DND-41 (cell line): ENCODE results near the gene TMCO4.
"Not testable (repeated sequence)": the region's sequence is repeated elsewhere in the genome, so short reads cannot be mapped to it uniquely, and the experiment has no call there.

Experiments
- ATAC-seq: fragments of 200-7000 bp; cut with Tn5 transposase; 3 replicates; pipeline ENCODE4 v1.9.1; 2021; ENCODE audit warnings: low read depth; ENCODE audit not compliant: insufficient read depth
- DNase-seq: peaks from one replicate; pipeline ENCODE4 v3.0.0-alpha.2; 2020
- H2AFZ ChIP-seq: 2 replicates; pipeline ENCODE4 v1.6.0; 2012; ENCODE audit warnings: low read depth, low read length
- H3K27ac ChIP-seq: 2 replicates; pipeline ENCODE4 v1.5.1; 2012; ENCODE audit warnings: low read length, inconsistent platforms
- H3K27me3 ChIP-seq: fragments of 200-600 bp; sonication (generic); 2 replicates; pipeline ENCODE4 v1.6.0; 2012; ENCODE audit warnings: low read length, mild to moderate bottlenecking, inconsistent platforms; ENCODE audit not compliant: insufficient read depth, poor library complexity
- H3K36me3 ChIP-seq: 2 replicates; pipeline ENCODE4 v1.5.1; 2012; ENCODE audit warnings: low read length, inconsistent platforms; ENCODE audit not compliant: insufficient read depth
- H3K4me1 ChIP-seq: 2 replicates; pipeline ENCODE4 v1.5.1; 2012; ENCODE audit warnings: mild to moderate bottlenecking, low read length; ENCODE audit not compliant: insufficient read depth
- H3K4me2 ChIP-seq: 2 replicates; pipeline ENCODE4 v1.6.0; 2012; ENCODE audit warnings: mild to moderate bottlenecking, moderate library complexity, low read length, inconsistent platforms; ENCODE audit not compliant: insufficient read depth
- H3K4me3 ChIP-seq, 2 experiments: fragments of 200-600 bp in 1 of 2; shearing (Covaris generic) in 1 of 2; 2 replicates each; pipeline ENCODE4 v1.5.1; 2012 to 2016; ENCODE audit warnings: inconsistent platforms in 2 of 2, low read length in 2 of 2, mild to moderate bottlenecking in 2 of 2, low read depth in 1 of 2, moderate library complexity in 1 of 2
- H3K79me2 ChIP-seq: 2 replicates; pipeline ENCODE4 v1.6.0; 2012; ENCODE audit warnings: low read length, inconsistent platforms; ENCODE audit not compliant: insufficient read depth
- H3K9ac ChIP-seq: 2 replicates; pipeline ENCODE4 v1.6.0; 2012; ENCODE audit warnings: low read depth, mild to moderate bottlenecking, inconsistent platforms, low read length, moderate library complexity
- H3K9me3 ChIP-seq: 2 replicates; pipeline ENCODE4 v1.5.1; 2012; ENCODE audit warnings: low read length, moderate library complexity, mild to moderate bottlenecking, inconsistent platforms; ENCODE audit not compliant: insufficient read depth, severe bottlenecking
- H4K20me1 ChIP-seq: 2 replicates; pipeline ENCODE4 v1.6.0; 2012; ENCODE audit warnings: low read length; ENCODE audit not compliant: insufficient read depth
- CTCF ChIP-seq: IDR thresholded peaks from 2 replicates; pipeline ENCODE4 v1.5.1; 2012; ENCODE audit warnings: borderline replicate concordance, low read length, moderate library complexity, mild to moderate bottlenecking; ENCODE audit not compliant: poor library complexity, severe bottlenecking; ENCODE audit errors: extremely low read depth
- EZH2 ChIP-seq: IDR thresholded peaks from 3 replicates; pipeline ENCODE4 v1.6.1; 2012; ENCODE audit warnings: borderline replicate concordance, low read depth, mild to moderate bottlenecking, moderate library complexity, low read length, inconsistent platforms; ENCODE audit not compliant: severe bottlenecking

TMCO4 gene

GRCh38 chr1:19799230-19800075 lies at the start of gene TMCO4:
Gene TMCO4, minus strand, starts transcription at chr1:19799916. Its CDS starts 19,158 bp downstream, at chr1:19780758.
- H3K79me2 ChIP-seq: no peaks in the 10 kb centered on the region
- H3K9me3 ChIP-seq: no peaks in the 10 kb centered on the region
- peak within 1 kb of the TSS; percentile 33 for H2AFZ ChIP-seq
- TF ChIP-seq CTCF: no peak
- TF ChIP-seq EZH2: no peak
- H3K36me3 ChIP-seq: no peaks in the 10 kb centered on the region
- peak within 1 kb of the TSS in 1 of 2 experiments; percentile 27; a peak in 1 of 4 replicates for H3K4me3 ChIP-seq
- H3K9ac ChIP-seq: no peak within 1 kb of the TSS
- peaks cover 20% of the 10 kb centered on the region for H3K27me3 ChIP-seq
- peaks cover 6% of the 10 kb centered on the region for H3K4me1 ChIP-seq
- peak within 1 kb of the TSS; percentile 50 for H3K4me2 ChIP-seq
- peak; percentile 19; the same call in 1 of the 3 replicates for ATAC-seq
- DNase-seq: no peak
- no peak within 1 kb of the TSS for H3K27ac ChIP-seq
- H4K20me1 ChIP-seq: no peaks in the 10 kb centered on the region

GRCh38 chr1:19849307-19849706 lies 49.6 kb upstream of the TMCO4 start:
- not testable (repeated sequence) for ATAC-seq, H3K4me2 ChIP-seq, H4K20me1 ChIP-seq, H2AFZ ChIP-seq, H3K4me1 ChIP-seq, H3K27ac ChIP-seq, H3K36me3 ChIP-seq, H3K9ac ChIP-seq, DNase-seq, H3K4me3 ChIP-seq, H3K9me3 ChIP-seq, H3K79me2 ChIP-seq
- H3K27me3 ChIP-seq: peaks cover 13% of the 10 kb centered on the region

- H4K20me1 ChIP-seq, ATAC-seq, H3K36me3 ChIP-seq, H3K4me1 ChIP-seq, H3K9me3 ChIP-seq, H2AFZ ChIP-seq, H3K27ac ChIP-seq, H3K4me3 ChIP-seq, DNase-seq, H3K4me2 ChIP-seq, H3K79me2 ChIP-seq, H3K9ac ChIP-seq: not testable (repeated sequence)
- peaks cover 13% of the 10 kb centered on the region for H3K27me3 ChIP-seq
Observed at GRCh38 chr1:19847334-19847733, 47.6 kb upstream of the TMCO4 start.

GRCh38 chr1:19846338-19846737 lies 46.6 kb upstream of the TMCO4 start:
- Histone ChIP-seq H2AFZ (no peak overlapping the region), H3K36me3 (no peaks in the 10 kb centered on the region), H3K9ac (no peak overlapping the region), H3K27ac (no peak overlapping the region), H3K79me2 (no peaks in the 10 kb centered on the region), H3K4me1 (no peaks in the 10 kb centered on the region), H3K4me2 (no peak overlapping the region), H3K4me3 (no peak overlapping the region), H3K27me3 (peaks cover 10% of the 10 kb centered on the region), H4K20me1 (no peaks in the 10 kb centered on the region), H3K9me3 (no peaks in the 10 kb centered on the region)
- no peak for DNase-seq
- no peak for ATAC-seq
- TF ChIP-seq EZH2: no peak
- TF ChIP-seq CTCF: no peak
